PC-3 (cell line): ENCODE data around the gene ICE1. TPM values are rescaled to one million over a fixed set of nuclear protein-coding genes. Genes with fewer than 3 reads are reported as not detected.

Experiments
- ATAC-seq: fragments of 200-7000 bp; cut with Tn5 transposase; 2 replicates; pipeline ENCODE4 v1.9.1; 2020; ENCODE audit warnings: mild to moderate bottlenecking, moderate library complexity
- BruUV-seq: library from RNA; stranded (reverse); fragments of 400-500 nt; replicated peaks from 2 replicates; lab custom pipeline; 2021; lab: Mats Ljungman, UMichigan
- CTCF ChIA-PET: fragments of 300-600 bp; sonication (Branson Sonifier 250); formaldehyde crosslinking; loops from one replicate; lab custom pipeline; 2022; ENCODE audit warnings: antibody characterized with exemption; lab: Charles Lee
- POLR2A ChIA-PET: fragments of 300-600 bp; sonication (Branson Sonifier 250); formaldehyde crosslinking; loops from one replicate; lab custom pipeline; 2022; ENCODE audit warnings: antibody characterized with exemption; ENCODE audit not compliant: unreplicated experiment; lab: Charles Lee
- DNase-seq: peaks from one replicate; pipeline ENCODE4 v3.0.0-alpha.2; 2015
- H2AFZ ChIP-seq: fragments of 300-600 bp; sonication (generic); 2 replicates; pipeline ENCODE4 v1.6.0; 2016; ENCODE audit warnings: antibody characterized with exemption, low read length
- H3F3A ChIP-seq: fragments of 300-600 bp; sonication (generic); one replicate; pipeline ENCODE4 v1.6.0; 2017; ENCODE audit warnings: antibody characterized with exemption, low read length, control low read depth, mild to moderate bottlenecking; ENCODE audit not compliant: unreplicated experiment
- H3K27ac ChIP-seq: fragments of 300-600 bp; sonication (generic); 2 replicates; pipeline ENCODE4 v1.5.1; 2016; ENCODE audit warnings: mild to moderate bottlenecking, low read length
- H3K27me3 ChIP-seq: fragments of 300-600 bp; sonication (generic); 2 replicates; pipeline ENCODE4 v1.6.1; 2016; ENCODE audit warnings: low read length, mixed read lengths
- H3K36me3 ChIP-seq: fragments of 300-600 bp; sonication (generic); 2 replicates; pipeline ENCODE4 v1.6.1; 2016; ENCODE audit warnings: low read depth, mixed run types, low read length, mixed read lengths
- H3K4me1 ChIP-seq: fragments of 300-600 bp; sonication (generic); 2 replicates; pipeline ENCODE4 v1.5.1; 2016; ENCODE audit warnings: low read length; ENCODE audit not compliant: insufficient read depth
- H3K4me2 ChIP-seq: fragments of 300-600 bp; sonication (generic); 2 replicates; pipeline ENCODE4 v1.6.0; 2016; ENCODE audit warnings: low read length
- H3K4me3 ChIP-seq: fragments of 300-600 bp; sonication (generic); 2 replicates; pipeline ENCODE4 v1.5.1; 2016; ENCODE audit warnings: mild to moderate bottlenecking, low read length, mixed read lengths
- H3K79me2 ChIP-seq: fragments of 300-600 bp; sonication (generic); 2 replicates; pipeline ENCODE4 v1.6.1; 2017; ENCODE audit warnings: low read length, mixed read lengths
- H3K9ac ChIP-seq: fragments of 300-600 bp; sonication (generic); 2 replicates; pipeline ENCODE4 v1.6.0; 2016; ENCODE audit warnings: mild to moderate bottlenecking, low read length
- H3K9me2 ChIP-seq: fragments of 300-600 bp; sonication (generic); replicated peaks from 2 replicates; pipeline ENCODE4 v1.6.1; 2016; ENCODE audit warnings: mixed run types, low read length, mixed read lengths
- H3K9me3 ChIP-seq: fragments of 300-600 bp; sonication (generic); 2 replicates; pipeline ENCODE4 v1.6.1; 2016; ENCODE audit warnings: low read length, mixed read lengths
- H4K20me1 ChIP-seq: fragments of 300-600 bp; sonication (generic); 2 replicates; pipeline ENCODE4 v1.6.1; 2016; ENCODE audit warnings: low read length, mixed read lengths
- CTCF ChIP-seq: fragments of 300-600 bp; sonication (generic); conservative IDR thresholded peaks from 2 replicates; pipeline ENCODE4 v1.5.1; 2017; ENCODE audit warnings: antibody characterized with exemption, low read depth, mild to moderate bottlenecking, low read length
- EZH2 ChIP-seq: fragments of 300-600 bp; sonication (generic); IDR thresholded peaks from one replicate; pipeline ENCODE4 v1.6.1; 2017; ENCODE audit warnings: antibody characterized with exemption, mild to moderate bottlenecking, low read length; ENCODE audit not compliant: unreplicated experiment
- EZH2phosphoT487 ChIP-seq: fragments of 300-600 bp; sonication (generic); IDR thresholded peaks from 2 replicates; pipeline ENCODE4 v1.6.1; 2018; ENCODE audit warnings: mild to moderate bottlenecking, antibody characterized with exemption, low read length, borderline replicate concordance
- intact Hi-C: fragments of 100-400 bp; cut with micrococcal nuclease; formaldehyde crosslinking; loops from 2 replicates; pipeline ENCODE4 v1.9.0; 2023
- total RNA-seq: library from RNA; depleted of rRNA; stranded (reverse); fragments of >200 nt; gene quantifications from 2 replicates; pipeline ENCODE4 v1.2.3, GENCODE V29; 2014

Gene ICE1
- total RNA-seq, 1 experiment from 2014 or later = 21.9 TPM

DNA sequence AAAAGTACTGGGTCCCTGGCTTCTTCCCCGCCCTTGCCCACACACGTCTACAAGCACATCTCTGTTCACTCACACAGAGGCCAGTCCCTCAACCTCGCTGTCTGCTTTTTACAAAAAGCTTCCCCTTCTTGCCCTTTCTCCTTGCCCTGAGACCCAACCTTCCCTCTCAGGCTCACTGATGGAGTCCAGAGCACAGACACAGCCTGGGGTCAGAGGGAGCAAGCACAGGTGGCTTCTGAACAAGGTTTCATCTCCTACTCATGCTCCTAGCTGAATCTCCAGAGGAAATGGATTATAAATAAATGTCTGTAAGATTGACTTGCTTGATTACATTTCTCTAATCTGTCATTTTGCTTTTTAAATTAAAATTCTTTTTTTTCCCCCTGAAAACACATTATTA, 101.8 kb downstream of the ICE1 start:
- no peaks in the 10 kb centered on the region for H3K4me1 ChIP-seq
- no peaks in the 10 kb centered on the region for H3F3A ChIP-seq
- H3K36me3 ChIP-seq = no peaks in the 10 kb centered on the region
- no peaks in the 10 kb centered on the region for H3K79me2 ChIP-seq
- H3K9me2 ChIP-seq = no peaks in the 10 kb centered on the region
- CTCF ChIA-PET = no interaction called here
- H3K9ac ChIP-seq = no peak overlapping the region
- H2AFZ ChIP-seq = no peak overlapping the region
- peaks cover 34% of the 10 kb centered on the region for H3K27me3 ChIP-seq
- ATAC-seq (no peak), DNase-seq (no peak)
- H3K4me2 ChIP-seq = no peak overlapping the region
- TF ChIP-seq EZH2phosphoT487 (no peak), CTCF (no peak), EZH2 (no peak)
- H3K4me3 ChIP-seq = no peak overlapping the region
- BruUV-seq = no TSS peak
- intact Hi-C loops = no loop called here
- no peaks in the 10 kb centered on the region for H4K20me1 ChIP-seq
- no peaks in the 10 kb centered on the region for H3K9me3 ChIP-seq
- H3K27ac ChIP-seq = no peak overlapping the region
- POLR2A ChIA-PET = no interaction called here

DNA sequence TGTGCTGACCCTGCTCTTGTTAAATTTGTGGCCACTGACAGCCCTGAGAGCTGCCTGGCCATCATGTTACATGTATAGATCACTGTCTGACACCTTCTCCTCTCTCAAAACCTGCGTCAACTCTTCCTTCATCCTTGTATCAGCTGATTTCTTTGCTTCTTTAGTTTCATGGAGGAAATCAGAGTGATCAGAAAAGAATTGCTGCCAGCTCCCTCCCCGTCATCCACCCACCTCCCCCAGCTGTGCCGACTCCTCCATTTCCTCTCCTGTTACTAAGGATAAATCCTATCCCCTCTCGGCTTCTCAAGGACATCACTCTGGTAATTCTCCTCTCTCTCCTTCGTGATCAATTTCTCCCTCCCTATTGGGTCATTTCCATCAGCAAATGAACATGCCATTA, 108.9 kb downstream of the ICE1 start:
- intact Hi-C loops = no loop called here
- DNase-seq (no peak), ATAC-seq (no peak)
- H3K9me2 ChIP-seq = no peaks in the 10 kb centered on the region
- no peaks in the 10 kb centered on the region for H3K9me3 ChIP-seq
- no peak overlapping the region for H3K9ac ChIP-seq
- ChIA-PET POLR2A (no interaction called here), CTCF (no interaction called here)
- H3K27me3 ChIP-seq = peaks cover 55% of the 10 kb centered on the region
- TF ChIP-seq CTCF (no peak), EZH2phosphoT487 (no peak), EZH2 (no peak)
- H3F3A ChIP-seq = no peaks in the 10 kb centered on the region
- no peak overlapping the region for H2AFZ ChIP-seq
- no peak overlapping the region for H3K27ac ChIP-seq
- no peak overlapping the region for H3K4me2 ChIP-seq
- no peaks in the 10 kb centered on the region for H4K20me1 ChIP-seq
- BruUV-seq = no TSS peak
- H3K4me3 ChIP-seq = no peak overlapping the region
- no peaks in the 10 kb centered on the region for H3K79me2 ChIP-seq
- no peaks in the 10 kb centered on the region for H3K36me3 ChIP-seq
- H3K4me1 ChIP-seq = no peaks in the 10 kb centered on the region

DNA sequence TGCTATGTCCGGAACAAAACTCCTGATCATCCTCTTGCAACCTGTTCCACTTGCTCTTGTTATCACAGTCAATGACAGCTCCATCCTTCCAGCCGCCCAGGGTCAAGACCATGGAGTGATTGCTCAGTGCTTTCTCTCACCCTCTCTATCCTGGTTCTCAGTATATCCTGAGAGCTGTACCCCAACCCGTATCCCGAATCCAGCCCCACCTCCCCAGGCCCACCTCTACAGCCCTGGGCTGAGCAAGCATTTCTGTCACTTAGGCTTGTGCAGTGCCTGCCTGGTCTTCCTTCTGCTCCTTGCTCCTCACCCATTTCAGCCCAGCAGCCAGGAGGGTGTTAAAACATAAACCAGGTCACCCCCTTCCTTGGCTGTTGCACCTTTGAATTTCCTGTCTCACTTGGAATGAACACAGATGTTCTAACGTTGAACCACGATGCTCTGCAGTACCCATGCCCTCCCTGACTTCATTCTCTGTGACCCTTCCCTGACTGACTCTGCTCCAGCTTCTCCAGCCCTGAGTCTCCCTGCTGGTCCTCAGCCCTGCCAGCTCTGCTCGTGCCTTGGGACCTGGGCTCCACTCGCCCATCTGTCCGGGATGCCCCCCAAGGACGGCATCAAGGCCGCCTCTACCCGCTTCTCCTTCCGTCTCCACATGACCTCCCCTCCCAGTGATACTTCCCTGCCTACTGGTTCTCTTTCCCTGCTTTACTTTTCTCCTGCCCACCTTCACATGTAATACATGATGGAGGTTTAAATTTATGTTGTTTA, 110.0 kb downstream of the ICE1 start:
- ChIA-PET CTCF (no interaction called here), POLR2A (no interaction called here)
- Histone ChIP-seq H3K9ac (no peak overlapping the region), H4K20me1 (no peaks in the 10 kb centered on the region), H3K4me1 (no peaks in the 10 kb centered on the region), H3K4me2 (no peak overlapping the region), H3K36me3 (no peaks in the 10 kb centered on the region), H3K27ac (no peak overlapping the region), H2AFZ (no peak overlapping the region), H3K79me2 (no peaks in the 10 kb centered on the region), H3K4me3 (no peak overlapping the region), H3F3A (no peaks in the 10 kb centered on the region), H3K27me3 (peaks cover 67% of the 10 kb centered on the region), H3K9me2 (no peaks in the 10 kb centered on the region), H3K9me3 (no peaks in the 10 kb centered on the region)
- TF ChIP-seq CTCF = no peak
- TF ChIP-seq EZH2 = no peak
- TF ChIP-seq EZH2phosphoT487 = no peak
- DNase-seq = no peak
- no TSS peak for BruUV-seq
- no peak for ATAC-seq
- intact Hi-C loops = no loop called here
